H9 (cell line): Measurements from ENCODE around the gene TOP3B. TPM values are rescaled to one million over a fixed set of nuclear protein-coding genes. Genes with fewer than 3 reads are reported as not detected.

Experiments
- DNase-seq: peaks from one replicate; pipeline ENCODE4 v3.0.0-alpha.2; 2017
- H2AFZ ChIP-seq: one replicate; pipeline ENCODE4 v1.6.1; 2013; ENCODE audit warnings: mild to moderate bottlenecking, low read length, control low read depth, moderate library complexity
- H2AK5ac ChIP-seq: 2 replicates; pipeline ENCODE4 v1.6.1; 2013; ENCODE audit warnings: low read length, control low read depth, mixed read lengths; ENCODE audit not compliant: insufficient read length
- H2BK120ac ChIP-seq: one replicate; pipeline ENCODE4 v1.6.1; 2013; ENCODE audit warnings: low read depth, mild to moderate bottlenecking, low read length, control low read depth, inconsistent platforms; ENCODE audit not compliant: poor library complexity, severe bottlenecking
- H2BK12ac ChIP-seq: 2 replicates; pipeline ENCODE4 v1.6.1; 2013; ENCODE audit warnings: low read length, control low read depth, mixed read lengths, low read depth; ENCODE audit not compliant: insufficient read length
- H2BK15ac ChIP-seq: 2 replicates; pipeline ENCODE4 v1.6.1; 2013; ENCODE audit warnings: low read depth, low read length, control low read depth
- H2BK20ac ChIP-seq: one replicate; pipeline ENCODE4 v1.6.1; 2013; ENCODE audit warnings: low read depth, mild to moderate bottlenecking, low read length, control low read depth, inconsistent platforms; ENCODE audit not compliant: poor library complexity, severe bottlenecking
- H2BK5ac ChIP-seq: 2 replicates; pipeline ENCODE4 v1.6.1; 2013; ENCODE audit warnings: low read length, control low read depth, mixed read lengths; ENCODE audit not compliant: insufficient read length
- H3K14ac ChIP-seq: 2 replicates; pipeline ENCODE4 v1.6.1; 2013; ENCODE audit warnings: low read length, control low read depth; ENCODE audit not compliant: insufficient read depth
- H3K18ac ChIP-seq: 2 replicates; pipeline ENCODE4 v1.6.1; 2013; ENCODE audit warnings: low read depth, mild to moderate bottlenecking, mixed read lengths, low read length, control low read depth; ENCODE audit not compliant: insufficient read length
- H3K23ac ChIP-seq: 2 replicates; pipeline ENCODE4 v1.6.1; 2013; ENCODE audit warnings: low read length, control low read depth, mixed read lengths, low read depth; ENCODE audit not compliant: insufficient read length
- H3K23me2 ChIP-seq: 2 replicates; pipeline ENCODE4 v1.6.1; 2013; ENCODE audit warnings: low read depth, mild to moderate bottlenecking, mixed read lengths, low read length, control low read depth; ENCODE audit not compliant: insufficient read length, poor library complexity, severe bottlenecking
- H3K27ac ChIP-seq: 2 replicates; pipeline ENCODE4 v1.5.1; 2013; ENCODE audit warnings: low read length, control low read depth, mixed read lengths, low read depth; ENCODE audit not compliant: insufficient read length
- H3K27me3 ChIP-seq: 2 replicates; pipeline ENCODE4 v1.6.1; 2013; ENCODE audit warnings: low read length, control low read depth, inconsistent platforms; ENCODE audit not compliant: insufficient read depth
- H3K4ac ChIP-seq: 2 replicates; pipeline ENCODE4 v1.6.1; 2013; ENCODE audit warnings: low read depth, mild to moderate bottlenecking, control low read depth, inconsistent platforms, low read length, moderate library complexity
- H3K4me1 ChIP-seq: 2 replicates; pipeline ENCODE4 v1.6.1; 2013; ENCODE audit warnings: low read length, control low read depth, inconsistent platforms; ENCODE audit not compliant: insufficient read depth
- H3K4me2 ChIP-seq: 2 replicates; pipeline ENCODE4 v1.6.1; 2013; ENCODE audit warnings: low read length, control low read depth, mixed read lengths; ENCODE audit not compliant: insufficient read length, insufficient read depth
- H3K56ac ChIP-seq: 2 replicates; pipeline ENCODE4 v1.6.1; 2013; ENCODE audit warnings: low read depth, mild to moderate bottlenecking, mixed read lengths, low read length, control low read depth; ENCODE audit not compliant: insufficient read length
- H3K79me1 ChIP-seq: 2 replicates; pipeline ENCODE4 v1.6.1; 2013; ENCODE audit warnings: low read depth, mild to moderate bottlenecking, moderate library complexity, low read length, control low read depth, inconsistent platforms; ENCODE audit not compliant: insufficient read depth, poor library complexity, severe bottlenecking
- H3K79me2 ChIP-seq: 2 replicates; pipeline ENCODE4 v1.6.1; 2013; ENCODE audit warnings: low read length, control low read depth, inconsistent platforms; ENCODE audit not compliant: insufficient read depth
- H3K9ac ChIP-seq: 2 replicates; pipeline ENCODE4 v1.6.1; 2013; ENCODE audit warnings: low read length, control low read depth, mixed read lengths; ENCODE audit not compliant: insufficient read length; ENCODE audit errors: extremely low read depth
- H3K9me3 ChIP-seq: one replicate; pipeline ENCODE4 v1.6.1; 2013; ENCODE audit warnings: low read depth, low read length, inconsistent platforms; ENCODE audit not compliant: control insufficient read depth
- H3T11ph ChIP-seq: one replicate; pipeline ENCODE4 v1.6.1; 2013; ENCODE audit warnings: mild to moderate bottlenecking, low read length, control low read depth, inconsistent platforms
- H4K20me1 ChIP-seq: one replicate; pipeline ENCODE4 v1.6.1; 2013; ENCODE audit not compliant: control insufficient read depth, insufficient read length, insufficient read depth
- H4K5ac ChIP-seq: 2 replicates; pipeline ENCODE4 v1.6.1; 2013; ENCODE audit warnings: low read depth, mild to moderate bottlenecking, mixed read lengths, low read length, control low read depth; ENCODE audit not compliant: insufficient read length
- H4K8ac ChIP-seq: replicated peaks from 2 replicates; pipeline ENCODE4 v1.6.1; 2013; ENCODE audit warnings: low read length, control low read depth, mixed read lengths, low read depth; ENCODE audit not compliant: insufficient read length
- H4K91ac ChIP-seq: 2 replicates; pipeline ENCODE4 v1.6.1; 2013; ENCODE audit warnings: low read depth, mild to moderate bottlenecking, moderate library complexity, mixed read lengths, low read length, control low read depth; ENCODE audit not compliant: insufficient read length
- H3K27ac Mint-ChIP-seq, 3 experiments: 2 replicates in 2 of 3; 3 replicates in 1 of 3; pipeline ENCODE4 v1.8.0; 2020 to 2021; ENCODE audit warnings: mixed read lengths in 3 of 3, mild to moderate bottlenecking in 1 of 3, moderate library complexity in 1 of 3
- H3K27me3 Mint-ChIP-seq: 2 replicates; pipeline ENCODE4 v1.8.0; 2021; ENCODE audit warnings: low read depth, mild to moderate bottlenecking, moderate library complexity, mixed read lengths
- H3K36me3 Mint-ChIP-seq, 3 experiments: 2 replicates in 2 of 3; 3 replicates in 1 of 3; pipeline ENCODE4 v1.8.0; 2020 to 2021; ENCODE audit warnings: low read depth in 3 of 3, mixed read lengths in 3 of 3; ENCODE audit not compliant: insufficient read depth in 1 of 3
- H3K4me1 Mint-ChIP-seq, 2 experiments: 2 replicates each; pipeline ENCODE4 v1.8.0; 2020; ENCODE audit warnings: mixed read lengths in 2 of 2
- H3K4me3 Mint-ChIP-seq, 2 experiments: 2 replicates in 1 of 2; 3 replicates in 1 of 2; pipeline ENCODE4 v1.8.0; 2020 to 2021; ENCODE audit warnings: mild to moderate bottlenecking in 2 of 2, mixed read lengths in 2 of 2, moderate library complexity in 1 of 2
- H3K9me3 Mint-ChIP-seq, 2 experiments: 2 replicates in 1 of 2; 3 replicates in 1 of 2; pipeline ENCODE4 v1.8.0; 2020; ENCODE audit warnings: mild to moderate bottlenecking in 2 of 2, mixed read lengths in 2 of 2, moderate library complexity in 1 of 2
- CTCF ChIP-seq: fragments of 200-600 bp; sonication (generic); conservative IDR thresholded peaks from 3 replicates; pipeline ENCODE4 v1.8.0; 2021; ENCODE audit warnings: antibody characterized with exemption, mild to moderate bottlenecking
- WGBS: extraction: QIAGEN DNeasy Blood & Tissue Kit; methylation state at CpG from one replicate; pipeline ENCODE4 v1.1.7; 2013; ENCODE audit warnings: missing lambda C conversion rate, low lambda C conversion rate, mixed read lengths; ENCODE audit not compliant: insufficient read length; ENCODE audit errors: extremely low coverage; 5-methylcytosine and 5-hydroxymethylcytosine counted together
- total RNA-seq: library from RNA; stranded (reverse); gene quantifications from 2 replicates; pipeline ENCODE4 v1.2.1, GENCODE V29; 2021

Gene TOP3B
- total RNA-seq, 1 experiment from 2014 or later: 55.2 TPM

- H2BK5ac ChIP-seq: no peak overlapping the region
- H3K23ac ChIP-seq: no peak overlapping the region
- H3K27me3 ChIP-seq: no peaks in the 10 kb centered on the region; the same call in 1 of the 2 replicates
- H3K9ac ChIP-seq: no peak overlapping the region
- H4K20me1 ChIP-seq: no peaks in the 10 kb centered on the region
- no CpG with 5 or more reads among the region's 8 CpGs for WGBS
- peaks cover 6 to 17% (median 12%) of the 10 kb centered on the region in 3 experiments for H3K36me3 Mint-ChIP-seq
- H2BK15ac ChIP-seq: no peak overlapping the region
- H3K18ac ChIP-seq: no peak overlapping the region
- no peak for DNase-seq
- no peak overlapping the region for H3T11ph ChIP-seq
- H3K14ac ChIP-seq: no peak overlapping the region
- H3K27ac Mint-ChIP-seq: no peak overlapping the region
- peaks cover 3% of the 10 kb centered on the region for H3K23me2 ChIP-seq
- H3K56ac ChIP-seq: no peak overlapping the region
- no peak overlapping the region for H3K27ac ChIP-seq
- no peak overlapping the region for H4K5ac ChIP-seq
- H3K27me3 Mint-ChIP-seq: peaks cover 21% of the 10 kb centered on the region
- TF ChIP-seq CTCF: no peak
- H2AK5ac ChIP-seq: no peak overlapping the region
- no peak overlapping the region for H2BK12ac ChIP-seq
- no peak overlapping the region for H3K4ac ChIP-seq
- peaks cover 2% of the 10 kb centered on the region; the same call in 1 of the 2 replicates for H3K4me1 ChIP-seq
- no peak overlapping the region for H2BK20ac ChIP-seq
- no peak overlapping the region for H3K4me2 ChIP-seq
- no peak overlapping the region for H2AFZ ChIP-seq
- peaks cover 0 to 3% of the 10 kb centered on the region in 2 experiments; a peak in 2 of 5 replicates for H3K9me3 Mint-ChIP-seq
- H2BK120ac ChIP-seq: no peak overlapping the region
- H4K8ac ChIP-seq: no peak overlapping the region
- H3K79me1 ChIP-seq: no peaks in the 10 kb centered on the region
- H3K9me3 ChIP-seq: no peaks in the 10 kb centered on the region
- no peak overlapping the region for H4K91ac ChIP-seq
- no peak overlapping the region for H3K4me3 Mint-ChIP-seq
- H3K4me1 Mint-ChIP-seq: peaks cover 15 to 27% of the 10 kb centered on the region in 2 experiments
- no peaks in the 10 kb centered on the region for H3K79me2 ChIP-seq
Observed at GRCh38 chr22:21948390-21948789, 34.2 kb downstream of the TOP3B start.
